Effector CD8-positive, alpha-beta T cell (primary cell): Measurements from ENCODE around the gene TBC1D19.

Experiments
- DNase-seq: peaks from one replicate; lab custom pipeline; 2025; lab: John Stamatoyannopoulos, UW

TBC1D19 gene

GRCh38 chr4:26782830-26783202 lies 198.9 kb downstream of the TBC1D19 start:
- no peak for DNase-seq

- no peak for DNase-seq
These were observed 200.5 kb downstream of the TBC1D19 start for GRCh38 chr4:26784207-26784865.

DNA sequence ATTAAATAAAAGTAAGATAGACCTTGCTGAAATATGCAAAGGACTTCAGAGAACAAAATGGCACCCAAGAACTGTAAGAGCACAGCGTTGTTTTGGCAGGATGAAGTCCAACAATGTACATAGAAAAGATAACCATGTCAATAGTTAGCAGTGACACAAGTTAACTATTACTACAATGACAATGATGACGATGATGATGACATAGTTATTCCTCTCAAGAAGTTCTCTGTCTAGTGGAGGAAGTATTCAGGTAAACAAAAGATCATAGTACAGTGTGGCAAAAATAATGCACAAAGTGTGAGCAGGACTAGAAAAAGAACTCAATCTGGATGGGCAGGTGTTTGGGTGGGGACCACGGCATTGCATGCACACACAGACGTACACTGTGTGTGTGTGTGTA lies 201.4 kb downstream of the TBC1D19 start:
- DNase-seq = no peak

GRCh38 chr4:26785810-26786209 lies 201.9 kb downstream of the TBC1D19 start:
- DNase-seq = no peak

- no peak for DNase-seq
These were observed 203.0 kb downstream of the TBC1D19 start for GRCh38 chr4:26786916-26787315.

DNA sequence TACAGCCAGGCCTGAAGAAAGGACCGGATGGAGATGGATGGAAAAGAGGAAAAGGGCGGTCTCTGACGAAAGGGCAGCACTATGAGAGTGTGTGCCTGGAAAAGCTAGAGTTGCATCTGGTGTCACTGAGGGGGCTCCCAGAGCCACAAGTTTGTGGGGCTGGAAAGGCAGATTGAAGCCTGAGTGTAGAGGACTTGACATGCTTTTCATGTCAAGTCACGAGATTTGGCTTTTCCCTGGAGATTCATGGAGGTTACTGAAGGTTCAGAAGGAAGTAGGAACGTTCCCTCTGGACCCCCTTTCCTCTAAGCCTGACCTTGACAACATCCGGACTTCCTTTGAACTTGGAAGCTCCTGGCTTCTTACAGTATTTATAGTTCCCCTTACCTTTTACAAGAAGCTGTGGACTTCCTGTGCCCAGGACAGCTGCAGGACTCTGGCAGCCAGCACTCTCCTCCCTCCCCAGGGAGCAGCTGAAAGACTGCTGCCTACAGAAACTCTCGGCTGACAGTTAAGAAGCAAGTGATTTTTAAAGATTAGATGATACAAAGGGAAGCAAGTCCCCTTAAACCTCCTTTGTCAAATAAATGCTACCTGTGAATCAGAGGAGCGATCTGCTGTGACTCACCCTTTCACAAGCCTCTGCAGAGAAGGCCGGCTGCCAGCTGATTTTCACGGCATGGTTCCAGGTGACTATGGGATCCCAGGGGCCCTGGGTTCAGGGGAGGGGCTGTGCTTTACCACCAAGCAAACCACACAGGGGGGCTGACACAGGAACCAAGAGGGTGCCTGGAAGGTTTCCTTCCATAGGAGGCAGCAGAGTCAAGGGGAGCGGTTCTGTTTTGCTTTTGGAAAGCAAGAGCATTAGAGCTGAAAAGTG lies 203.8 kb downstream of the TBC1D19 start:
- DNase-seq = no peak

DNA sequence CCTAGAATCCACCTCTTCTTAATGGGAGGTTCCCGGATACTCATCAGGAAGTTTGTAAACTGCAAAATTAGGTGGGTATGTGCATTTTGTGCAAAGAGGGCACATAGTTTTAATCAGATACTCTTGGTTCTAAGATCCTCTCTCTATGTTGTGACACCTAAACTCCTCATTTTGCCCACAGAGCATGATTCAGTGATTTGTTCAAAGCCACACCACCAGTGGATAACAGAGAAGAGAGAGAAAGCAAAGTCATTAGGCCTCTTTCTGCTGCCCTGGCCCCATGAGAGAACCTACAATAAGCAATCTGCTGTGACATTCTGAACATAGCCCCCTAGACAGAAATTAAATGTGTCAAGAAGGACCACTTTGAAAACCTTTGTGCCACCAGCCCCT lies 204.5 kb downstream of the TBC1D19 start:
- DNase-seq = no peak

DNA sequence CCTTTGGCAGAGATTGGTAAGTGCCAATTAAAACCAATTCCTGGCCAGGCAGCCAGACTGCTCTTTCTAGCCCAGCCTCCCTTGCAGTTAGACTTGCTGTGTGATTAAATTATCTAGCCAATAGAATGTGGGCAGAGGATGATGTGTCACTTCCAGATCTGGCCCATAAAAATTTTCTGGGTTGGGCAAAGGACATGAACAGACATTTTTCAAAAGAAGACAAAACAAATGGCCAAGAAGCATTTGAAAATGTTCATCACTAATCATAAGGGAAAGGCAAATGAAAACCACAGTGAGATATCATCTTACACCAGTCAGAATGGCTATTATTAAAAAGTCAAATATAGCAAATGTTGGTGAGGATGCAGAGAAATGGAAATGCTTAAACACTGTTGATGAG lies 205.3 kb downstream of the TBC1D19 start:
- no peak for DNase-seq

GRCh38 chr4:26791346-26791745 lies 207.5 kb downstream of the TBC1D19 start:
- DNase-seq = no peak

DNA sequence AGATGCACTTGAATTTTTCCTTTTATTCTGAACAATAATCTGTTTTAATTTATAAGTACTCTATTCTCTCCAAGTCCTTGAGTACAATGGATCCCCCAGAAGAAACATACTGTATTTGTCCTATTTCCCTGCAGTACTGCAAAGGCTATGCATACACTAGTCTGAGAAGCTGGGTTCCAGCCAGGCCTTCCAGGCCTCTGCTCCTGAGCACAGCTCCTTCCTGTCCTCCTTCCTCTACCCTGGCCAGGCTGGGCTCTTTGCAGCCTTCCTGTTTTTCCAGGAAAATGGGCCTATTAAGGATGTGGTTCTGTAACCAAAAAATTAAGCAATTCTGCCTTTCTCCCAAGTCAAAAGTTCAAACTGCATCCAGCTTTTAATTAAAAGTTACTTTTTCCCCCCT lies 208.8 kb downstream of the TBC1D19 start:
- DNase-seq = no peak

GRCh38 chr4:26793735-26794134 lies 209.9 kb downstream of the TBC1D19 start:
- DNase-seq = no peak

- no peak for DNase-seq
These were observed 212.2 kb downstream of the TBC1D19 start for GRCh38 chr4:26796081-26796480.

- no peak for DNase-seq
These were observed 218.9 kb downstream of the TBC1D19 start for GRCh38 chr4:26802790-26803189.

DNA sequence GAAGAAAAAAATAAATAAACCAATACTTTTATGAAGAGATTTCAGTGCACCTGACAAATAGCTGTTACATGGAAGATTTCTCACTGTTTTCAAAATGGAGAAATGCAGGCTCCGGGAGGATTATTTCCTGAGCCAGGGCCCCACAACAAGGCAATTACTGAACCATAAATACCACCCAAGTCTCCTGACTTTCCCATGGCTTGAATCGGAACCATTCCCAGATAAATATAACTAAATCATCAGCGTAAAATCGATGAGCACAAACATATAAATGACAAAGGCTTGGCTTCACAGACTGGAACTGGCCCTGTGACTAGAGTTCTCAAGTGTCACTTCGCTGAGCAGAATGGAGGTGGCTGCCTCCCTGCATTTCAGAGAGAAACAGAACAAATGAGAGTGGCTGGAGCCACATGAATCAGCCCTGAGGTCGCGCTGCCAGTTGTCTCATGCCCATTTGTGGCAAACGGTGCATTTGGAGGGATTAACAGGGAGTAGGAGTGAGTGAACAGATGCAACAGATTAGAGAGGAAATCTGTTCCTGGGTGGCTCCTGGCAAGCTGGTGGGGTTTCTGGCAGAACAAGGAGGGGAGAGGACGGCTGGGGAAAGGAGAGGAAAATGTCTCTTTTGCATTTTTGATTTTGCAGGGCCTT lies 219.5 kb downstream of the TBC1D19 start:
- no peak for DNase-seq

DNA sequence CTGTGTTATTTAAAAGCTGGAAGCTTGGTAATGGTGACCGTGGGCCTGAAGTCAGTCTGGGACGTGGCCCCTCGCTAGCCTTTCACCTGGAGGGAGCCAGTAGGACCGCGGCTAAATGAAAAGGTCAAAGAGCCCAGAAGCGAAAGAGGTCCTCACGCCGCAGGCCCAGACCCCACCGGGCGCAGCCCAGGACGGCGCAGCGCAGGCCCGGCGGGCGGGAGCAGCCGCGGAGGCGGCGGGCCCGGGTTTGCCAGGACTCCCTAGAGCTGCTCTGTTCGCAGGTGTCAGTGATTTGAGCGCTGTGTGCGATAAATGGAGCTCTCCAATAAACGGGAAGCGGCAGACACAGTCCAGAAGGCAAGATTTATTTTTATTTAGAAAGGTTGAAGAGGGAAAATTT lies 220.6 kb downstream of the TBC1D19 start:
- no peak for DNase-seq

GRCh38 chr4:26804925-26805324 lies 221.0 kb downstream of the TBC1D19 start:
- DNase-seq = no peak
